ENCODE data around the gene ACER2.

GRCh38 chr9:19493876-19494275, 85.1 kb downstream of the ACER2 start:
- TF ChIP-seq, protein P1, sequence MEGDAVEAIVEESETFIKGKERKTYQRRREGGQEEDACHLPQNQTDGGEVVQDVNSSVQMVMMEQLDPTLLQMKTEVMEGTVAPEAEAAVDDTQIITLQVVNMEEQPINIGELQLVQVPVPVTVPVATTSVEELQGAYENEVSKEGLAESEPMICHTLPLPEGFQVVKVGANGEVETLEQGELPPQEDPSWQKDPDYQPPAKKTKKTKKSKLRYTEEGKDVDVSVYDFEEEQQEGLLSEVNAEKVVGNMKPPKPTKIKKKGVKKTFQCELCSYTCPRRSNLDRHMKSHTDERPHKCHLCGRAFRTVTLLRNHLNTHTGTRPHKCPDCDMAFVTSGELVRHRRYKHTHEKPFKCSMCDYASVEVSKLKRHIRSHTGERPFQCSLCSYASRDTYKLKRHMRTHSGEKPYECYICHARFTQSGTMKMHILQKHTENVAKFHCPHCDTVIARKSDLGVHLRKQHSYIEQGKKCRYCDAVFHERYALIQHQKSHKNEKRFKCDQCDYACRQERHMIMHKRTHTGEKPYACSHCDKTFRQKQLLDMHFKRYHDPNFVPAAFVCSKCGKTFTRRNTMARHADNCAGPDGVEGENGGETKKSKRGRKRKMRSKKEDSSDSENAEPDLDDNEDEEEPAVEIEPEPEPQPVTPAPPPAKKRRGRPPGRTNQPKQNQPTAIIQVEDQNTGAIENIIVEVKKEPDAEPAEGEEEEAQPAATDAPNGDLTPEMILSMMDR (IDR thresholded peaks at IDR 0.05): no peak
- no peak for TF ChIP-seq POLR2A (IDR thresholded peaks at IDR 0.05)
